Neuronal stem cell (in vitro differentiated cells): Measurements from ENCODE around the gene ADM.

ENCODE experiments used
- DNase-seq: peaks from one replicate; pipeline ENCODE4 v3.0.0-alpha.2; 2013; ENCODE audit warnings: low spot score
- H2AFZ ChIP-seq: one replicate; pipeline ENCODE4 v1.6.1; 2013; ENCODE audit warnings: mild to moderate bottlenecking, low read length, inconsistent platforms
- H2AK5ac ChIP-seq: 2 replicates; pipeline ENCODE4 v1.6.1; 2013; ENCODE audit warnings: low read depth, mild to moderate bottlenecking, inconsistent platforms, low read length, moderate library complexity, mixed read lengths
- H2BK120ac ChIP-seq: 2 replicates; pipeline ENCODE4 v1.6.1; 2013; ENCODE audit warnings: low read depth, mild to moderate bottlenecking, inconsistent platforms, low read length, moderate library complexity, mixed read lengths
- H2BK12ac ChIP-seq: one replicate; pipeline ENCODE4 v1.6.1; 2013; ENCODE audit warnings: low read length, inconsistent platforms
- H2BK15ac ChIP-seq: 2 replicates; pipeline ENCODE4 v1.6.1; 2013; ENCODE audit warnings: mild to moderate bottlenecking, low read length, inconsistent platforms, mixed read lengths
- H2BK5ac ChIP-seq: one replicate; pipeline ENCODE4 v1.6.1; 2013; ENCODE audit warnings: inconsistent platforms, mild to moderate bottlenecking, low read length, moderate library complexity
- H3K14ac ChIP-seq: one replicate; pipeline ENCODE4 v1.6.1; 2013; ENCODE audit warnings: low read length, inconsistent platforms
- H3K18ac ChIP-seq: 2 replicates; pipeline ENCODE4 v1.6.1; 2013; ENCODE audit warnings: low read length, inconsistent platforms
- H3K23ac ChIP-seq: 2 replicates; pipeline ENCODE4 v1.6.1; 2013; ENCODE audit warnings: low read depth, mild to moderate bottlenecking, mixed read lengths, low read length, inconsistent platforms; ENCODE audit not compliant: poor library complexity
- H3K27ac ChIP-seq: replicated peaks from 3 replicates; pipeline ENCODE4 v1.5.1; 2013; ENCODE audit warnings: low read length, inconsistent platforms
- H3K27me3 ChIP-seq, 3 experiments: 2 replicates each; pipeline ENCODE4 v1.6.1; 2013; ENCODE audit warnings: low read length in 3 of 3, mild to moderate bottlenecking in 2 of 3, inconsistent platforms in 1 of 3, low read depth in 1 of 3, mixed read lengths in 1 of 3, moderate library complexity in 1 of 3; ENCODE audit not compliant: control insufficient read depth in 3 of 3, insufficient read depth in 3 of 3
- H3K36me3 ChIP-seq, 2 donors: replicated peaks in 1 of 2; 2 replicates each; pipeline ENCODE4 v1.6.1; 2013; ENCODE audit warnings: low read length in 2 of 2; ENCODE audit not compliant: control insufficient read depth in 2 of 2, insufficient read depth in 2 of 2
- H3K4ac ChIP-seq: 2 replicates; pipeline ENCODE4 v1.6.1; 2013; ENCODE audit warnings: inconsistent platforms, mild to moderate bottlenecking, low read length, moderate library complexity
- H3K4me1 ChIP-seq, 2 donors: 1 replicate in 1 of 2; 2 replicates in 1 of 2; pipeline ENCODE4 v1.6.1; 2013; ENCODE audit warnings: low read length in 2 of 2, low read depth in 1 of 2; ENCODE audit not compliant: control insufficient read depth in 2 of 2, insufficient read depth in 1 of 2
- H3K4me2 ChIP-seq: one replicate; pipeline ENCODE4 v1.6.1; 2013; ENCODE audit warnings: mild to moderate bottlenecking, low read length, inconsistent platforms; ENCODE audit not compliant: insufficient read depth, poor library complexity, severe bottlenecking
- H3K4me3 ChIP-seq, 2 donors: 2 replicates each; pipeline ENCODE4 v1.5.1; 2013; ENCODE audit warnings: low read length in 2 of 2, mild to moderate bottlenecking in 2 of 2, inconsistent platforms in 1 of 2, moderate library complexity in 1 of 2
- H3K79me1 ChIP-seq: one replicate; pipeline ENCODE4 v1.6.1; 2013; ENCODE audit warnings: low read depth, mild to moderate bottlenecking, inconsistent platforms, low read length, moderate library complexity
- H3K9ac ChIP-seq: one replicate; pipeline ENCODE4 v1.6.1; 2013; ENCODE audit warnings: mild to moderate bottlenecking, low read depth, low read length, inconsistent platforms; ENCODE audit not compliant: poor library complexity
- H3K9me3 ChIP-seq, 2 donors: replicated peaks in 1 of 2; 2 replicates each; pipeline versions ENCODE3 to v1.6.1; 2013; ENCODE audit warnings: low read length in 2 of 2, mild to moderate bottlenecking in 2 of 2, inconsistent platforms in 1 of 2, low read depth in 1 of 2, mixed read lengths in 1 of 2, moderate library complexity in 1 of 2; ENCODE audit not compliant: control insufficient read depth in 2 of 2, insufficient read depth in 1 of 2
- H4K8ac ChIP-seq: one replicate; pipeline ENCODE4 v1.6.1; 2013; ENCODE audit warnings: low read depth, mild to moderate bottlenecking, inconsistent platforms, low read length, moderate library complexity
- H4K91ac ChIP-seq: one replicate; pipeline ENCODE4 v1.6.1; 2013; ENCODE audit warnings: low read length, low read depth, mild to moderate bottlenecking, inconsistent platforms; ENCODE audit not compliant: poor library complexity
- whole genome bisulfite sequencing, 2 donors: extraction: QIAGEN DNeasy Blood & Tissue Kit; methylation state at CpG; one replicate each; pipeline ENCODE4 v1.1.7; 2013; ENCODE audit warnings: missing lambda C conversion rate in 2 of 2, mixed read lengths in 1 of 2; ENCODE audit not compliant: insufficient read length in 2 of 2, insufficient replicate concordance in 1 of 2; ENCODE audit errors: extremely low coverage in 2 of 2; 5-methylcytosine and 5-hydroxymethylcytosine counted together

The ADM gene

GRCh38 chr11:10301656-10302358 lies 3.1 kb upstream of the ADM start:
- Histone ChIP-seq H3K4ac (no peak overlapping the region), H3K14ac (no peak overlapping the region), H3K9ac (no peak overlapping the region), H2BK15ac (no peak overlapping the region), H2BK5ac (no peak overlapping the region), H3K4me2 (no peak overlapping the region), H2BK12ac (no peak overlapping the region), H3K4me1 (peaks cover 4 to 14% of the 10 kb centered on the region in 2 donors), H2BK120ac (no peak overlapping the region), H2AK5ac (no peak overlapping the region), H3K27me3 (peaks cover 0 to 55% (median 22%) of the 10 kb centered on the region in 3 experiments), H4K91ac (no peak overlapping the region), H3K18ac (no peak overlapping the region), H3K9me3 (peaks cover 0 to under 1% of the 10 kb centered on the region in 2 donors), H2AFZ (peak overlapping the region; percentile 97), H3K23ac (no peak overlapping the region), H3K36me3 (peaks cover 0 to 18% of the 10 kb centered on the region in 2 donors), H4K8ac (no peak overlapping the region), H3K79me1 (no peaks in the 10 kb centered on the region), H3K27ac (no peak overlapping the region), H3K4me3 (peak overlapping the region in 1 of 2 donors; percentile 83)
- WGBS, 2 donors = no CpG with 5 or more reads among the region's 9 CpGs
- DNase-seq = no peak

- Histone ChIP-seq H3K4me3 (peak overlapping the region; percentile 75 to 83), H3K9ac (peak overlapping the region; percentile 78), H3K14ac (no peak overlapping the region), H4K91ac (no peak overlapping the region), H3K36me3 (peaks cover 0 to 24% of the 10 kb centered on the region in 2 donors), H3K18ac (peak overlapping the region; percentile 63), H3K27me3 (peaks cover 0 to 60% (median 23%) of the 10 kb centered on the region in 3 experiments), H3K79me1 (no peaks in the 10 kb centered on the region), H3K4ac (no peak overlapping the region), H3K4me1 (peaks cover 8 to 14% of the 10 kb centered on the region in 2 donors), H2AK5ac (no peak overlapping the region), H2BK15ac (no peak overlapping the region), H3K4me2 (peak overlapping the region; percentile 95), H2BK120ac (no peak overlapping the region), H2AFZ (peak overlapping the region; percentile 97), H2BK5ac (no peak overlapping the region), H3K9me3 (no peaks in the 10 kb centered on the region), H4K8ac (no peak overlapping the region), H2BK12ac (no peak overlapping the region), H3K23ac (peak overlapping the region; percentile 12), H3K27ac (no peak overlapping the region)
- WGBS, 2 donors = no CpG with 5 or more reads among the region's 10 CpGs
- no peak for DNase-seq
Observed at GRCh38 chr11:10302359-10302743, 2.5 kb upstream of the ADM start.

- peak overlapping the region; percentile 88 for H3K23ac ChIP-seq
- WGBS, 2 donors = no CpG with 5 or more reads among the region's 56 CpGs
- peaks cover 9 to 14% of the 10 kb centered on the region in 2 donors for H3K4me1 ChIP-seq
- no peak overlapping the region for H3K27ac ChIP-seq
- H2BK12ac ChIP-seq = no peak overlapping the region
- H3K9me3 ChIP-seq = no peaks in the 10 kb centered on the region
- H3K4me3 ChIP-seq = peak overlapping the region; percentile 75 to 83
- H2AK5ac ChIP-seq = no peak overlapping the region
- H2AFZ ChIP-seq = peak overlapping the region; percentile 97
- no peak overlapping the region for H4K8ac ChIP-seq
- no peak overlapping the region for H2BK15ac ChIP-seq
- peak overlapping the region; percentile 78 for H3K9ac ChIP-seq
- no peak overlapping the region for H2BK5ac ChIP-seq
- peak overlapping the region; percentile 84 for H3K18ac ChIP-seq
- no peak overlapping the region for H4K91ac ChIP-seq
- DNase-seq = peak; percentile 46
- no peak overlapping the region for H3K4ac ChIP-seq
- no peak overlapping the region for H3K14ac ChIP-seq
- no peak overlapping the region for H2BK120ac ChIP-seq
- peak overlapping the region; percentile 95 for H3K4me2 ChIP-seq
- H3K79me1 ChIP-seq = no peaks in the 10 kb centered on the region
- H3K27me3 ChIP-seq = peaks cover 0 to 64% (median 23%) of the 10 kb centered on the region in 3 experiments
- peaks cover 0 to 25% of the 10 kb centered on the region in 2 donors for H3K36me3 ChIP-seq
Observed at GRCh38 chr11:10302744-10303557, 1.9 kb upstream of the ADM start.
